ENCODE data around the gene CFAP157.

CFAP157 gene

DNA sequence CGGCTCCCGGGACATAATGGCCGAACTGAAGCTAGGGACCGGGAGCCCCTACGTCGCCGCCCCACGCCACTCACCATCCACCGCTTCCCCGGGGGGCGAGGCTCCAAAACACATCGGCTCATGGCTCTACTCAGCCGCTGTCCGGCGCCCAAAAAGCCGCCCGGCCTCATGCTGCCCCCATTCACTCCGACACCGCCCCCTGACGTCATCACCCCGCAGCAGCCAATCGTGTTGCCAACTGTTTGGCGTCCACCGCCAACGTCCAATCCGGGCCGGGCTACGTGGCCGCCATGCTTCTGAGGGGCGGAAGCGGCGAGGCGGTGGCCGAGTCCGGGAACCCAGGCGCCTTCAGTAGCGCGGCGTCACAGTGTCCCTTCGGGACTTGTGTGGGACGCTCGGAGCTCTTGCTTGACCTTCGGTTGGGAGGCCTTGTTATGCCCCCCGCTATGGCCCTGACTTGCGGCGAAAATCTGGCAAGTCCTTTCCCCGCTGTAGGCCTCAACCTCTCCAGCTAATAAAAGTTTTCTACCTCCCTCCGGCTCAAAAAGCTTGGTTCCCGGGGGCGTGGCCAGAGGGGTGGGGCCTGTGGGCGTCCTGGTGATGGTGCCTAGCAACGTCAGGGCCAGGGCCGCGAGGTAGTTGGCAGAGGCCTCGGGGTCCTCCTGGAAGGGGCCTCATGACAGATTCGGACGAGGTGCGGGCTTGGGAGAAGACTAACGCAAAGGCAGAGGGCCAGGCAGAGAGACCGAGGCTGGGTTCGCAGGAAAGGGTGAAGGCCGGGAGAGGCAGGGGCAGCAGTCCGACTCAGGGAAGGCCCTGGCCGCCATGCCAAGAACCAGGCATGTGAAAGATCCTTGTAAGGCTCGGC lies 8.9 kb downstream of the CFAP157 start, which contains the start of the genes PTRH1 and TTC16:
Gene PTRH1 (minus strand): TSS at position 194 of the 868 bp plus-strand sequence. CDS start 24 bp downstream, at position 170.
Gene TTC16 (plus strand): TSS at position 610 of the 868 bp plus-strand sequence. CDS start 67 bp downstream, at position 677.
- DNase-seq (ENCODE audit: low spot score) = peak; percentile 99

GRCh38 chr9:127716412-127716811 lies 9.6 kb downstream of the CFAP157 start:
- no peak for DNase-seq (ENCODE audit: low spot score)

- DNase-seq (ENCODE audit: low spot score) = no peak
These were observed 11.0 kb downstream of the CFAP157 start for GRCh38 chr9:127717766-127718165.

- no peak for DNase-seq (ENCODE audit: low spot score)
These were observed 13.5 kb downstream of the CFAP157 start for GRCh38 chr9:127720031-127720864.

DNA sequence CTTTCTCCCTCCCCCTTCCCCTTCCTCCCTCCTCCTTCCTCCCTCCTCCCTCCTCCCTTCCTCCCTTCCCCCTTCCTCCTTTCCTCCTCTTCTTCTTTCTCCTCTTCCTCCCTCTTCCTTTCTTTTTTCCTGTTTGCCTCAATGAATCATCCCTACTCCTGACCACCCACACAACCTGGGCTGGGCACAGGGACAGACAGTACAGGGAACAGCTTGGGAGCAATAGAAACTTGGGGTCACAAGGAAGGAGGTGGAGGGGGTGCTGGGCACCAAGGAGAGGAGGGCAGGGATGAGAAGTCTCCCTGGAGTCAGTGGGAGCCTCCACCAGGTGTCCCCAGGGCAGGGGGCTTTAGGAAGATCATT lies 14.1 kb downstream of the CFAP157 start:
- DNase-seq (ENCODE audit: low spot score) = no peak

DNA sequence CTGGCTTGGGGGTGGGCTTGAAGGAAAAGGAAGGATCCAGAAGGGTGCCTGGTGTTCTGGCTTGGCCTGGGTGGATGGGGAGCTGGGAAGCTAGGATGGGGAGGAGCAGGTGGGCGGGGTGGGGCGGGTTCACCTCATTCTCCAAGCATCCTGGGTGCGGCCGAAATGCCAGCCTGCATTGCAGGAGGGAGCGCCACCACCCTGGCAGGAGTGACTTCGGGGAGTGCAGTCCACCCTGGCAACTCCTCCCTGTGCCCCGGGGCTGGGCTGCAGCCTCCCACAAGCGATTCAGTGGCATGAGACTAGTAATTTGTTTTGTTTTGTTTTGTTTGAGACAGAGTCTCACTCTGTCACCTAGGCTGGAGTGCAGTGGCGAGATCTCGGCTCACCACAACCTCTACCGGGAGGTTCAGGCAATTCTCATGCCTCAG lies 14.6 kb downstream of the CFAP157 start:
- DNase-seq (ENCODE audit: low spot score) = no peak

DNA sequence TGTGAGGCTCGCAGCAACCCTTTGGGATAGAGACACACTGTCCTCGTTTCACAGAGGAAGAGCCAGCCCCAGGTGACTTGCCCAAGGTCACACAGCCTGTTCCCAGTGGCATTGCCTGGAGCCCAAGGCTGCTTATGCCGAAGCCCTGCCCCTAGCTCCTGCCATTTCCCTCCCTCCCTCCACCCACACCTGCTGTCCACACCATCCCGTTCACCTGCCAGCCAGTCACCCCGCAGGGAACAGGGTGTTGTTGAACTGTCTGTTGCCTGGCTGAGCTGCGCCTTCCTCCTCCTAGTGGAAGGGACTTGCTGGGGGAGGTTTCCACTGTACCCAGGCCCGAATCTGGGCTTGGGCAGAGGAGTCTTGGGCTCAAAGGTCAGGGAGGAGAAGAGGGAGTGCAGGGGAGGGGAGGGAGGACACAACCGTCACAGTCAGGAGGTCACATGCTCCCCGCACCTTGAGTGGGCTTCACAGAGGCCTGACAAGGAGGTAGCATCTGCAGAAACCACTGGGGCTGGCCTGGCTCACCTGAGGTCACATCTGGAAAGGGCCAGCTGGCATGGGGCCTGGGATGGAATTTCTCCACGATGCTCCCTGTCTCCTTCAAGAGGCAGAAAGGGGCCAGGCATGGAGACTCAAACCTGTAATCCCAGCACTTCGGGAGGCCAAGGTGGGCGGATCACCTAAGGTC lies 15.4 kb downstream of the CFAP157 start:
- DNase-seq (ENCODE audit: low spot score) = no peak

GRCh38 chr9:127723013-127723412 lies 16.2 kb downstream of the CFAP157 start:
- no peak for DNase-seq (ENCODE audit: low spot score)

DNA sequence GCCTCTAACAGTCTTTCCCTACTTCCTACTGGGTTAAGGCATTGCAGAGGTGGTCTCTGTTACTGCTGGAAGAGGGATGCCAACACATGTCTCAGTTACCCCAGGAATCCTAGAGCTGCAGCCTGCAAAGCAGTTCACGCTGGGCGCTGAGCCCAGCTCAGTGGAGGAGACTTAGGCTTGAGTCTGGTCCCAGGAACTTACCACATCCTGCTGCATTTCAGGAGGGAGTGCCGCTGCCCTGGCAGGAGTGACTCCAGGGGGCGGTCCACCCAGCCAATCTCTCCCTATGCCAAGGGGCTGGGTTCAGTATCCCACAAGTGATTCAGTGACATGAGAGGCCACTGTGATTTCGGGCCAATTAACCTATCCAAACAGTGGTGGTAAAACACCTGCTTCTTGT lies 16.7 kb downstream of the CFAP157 start:
- no peak for DNase-seq (ENCODE audit: low spot score)

GRCh38 chr9:127724012-127724411 lies 17.2 kb downstream of the CFAP157 start:
- no peak for DNase-seq (ENCODE audit: low spot score)

DNA sequence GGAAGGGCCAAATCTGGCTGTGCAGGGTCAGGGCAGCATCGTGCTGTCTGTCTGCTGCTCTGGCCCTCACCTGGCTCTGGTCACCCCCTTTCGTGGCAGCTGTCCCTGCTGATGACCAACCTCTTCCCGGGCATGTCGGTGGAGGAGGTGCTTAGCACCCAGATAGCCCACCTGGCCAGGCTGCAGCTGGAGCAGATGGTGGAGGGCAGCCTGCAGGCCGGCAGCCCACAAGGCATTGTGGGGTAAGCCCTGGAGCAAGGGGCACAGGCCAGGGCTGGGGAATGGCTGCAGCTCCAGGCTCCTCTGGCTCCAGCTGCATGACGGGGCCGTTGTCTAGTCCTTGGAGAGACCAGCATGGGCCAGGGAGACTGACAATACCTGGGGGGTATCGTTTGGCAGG lies 20.1 kb downstream of the CFAP157 start:
- no peak for DNase-seq (ENCODE audit: low spot score)

DNA sequence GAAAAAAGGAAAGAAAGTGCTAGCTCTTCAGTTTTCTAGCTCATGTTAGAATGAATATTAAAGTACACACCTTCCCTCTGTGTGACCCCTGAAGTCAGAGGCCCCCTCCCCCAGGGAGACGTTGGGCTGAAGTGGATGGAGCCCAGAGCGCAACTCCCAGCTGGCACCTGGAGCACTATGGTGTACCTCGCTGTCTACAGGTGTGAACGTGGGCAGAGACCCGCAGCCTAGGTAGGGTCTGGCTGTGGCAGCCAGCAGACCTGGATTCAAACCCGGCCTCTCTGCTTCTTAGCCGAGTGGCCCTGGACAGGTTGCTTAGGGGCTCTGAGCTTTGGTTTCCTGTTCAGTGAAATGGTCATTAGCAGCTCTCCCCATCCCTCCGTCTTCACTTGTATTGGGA lies 22.0 kb downstream of the CFAP157 start:
- no peak for DNase-seq (ENCODE audit: low spot score)

- no peak for DNase-seq (ENCODE audit: low spot score)
These were observed 22.9 kb downstream of the CFAP157 start for GRCh38 chr9:127729522-127730256.

GRCh38 chr9:127730262-127730661 lies 23.5 kb downstream of the CFAP157 start:
- DNase-seq (ENCODE audit: low spot score) = no peak

DNA sequence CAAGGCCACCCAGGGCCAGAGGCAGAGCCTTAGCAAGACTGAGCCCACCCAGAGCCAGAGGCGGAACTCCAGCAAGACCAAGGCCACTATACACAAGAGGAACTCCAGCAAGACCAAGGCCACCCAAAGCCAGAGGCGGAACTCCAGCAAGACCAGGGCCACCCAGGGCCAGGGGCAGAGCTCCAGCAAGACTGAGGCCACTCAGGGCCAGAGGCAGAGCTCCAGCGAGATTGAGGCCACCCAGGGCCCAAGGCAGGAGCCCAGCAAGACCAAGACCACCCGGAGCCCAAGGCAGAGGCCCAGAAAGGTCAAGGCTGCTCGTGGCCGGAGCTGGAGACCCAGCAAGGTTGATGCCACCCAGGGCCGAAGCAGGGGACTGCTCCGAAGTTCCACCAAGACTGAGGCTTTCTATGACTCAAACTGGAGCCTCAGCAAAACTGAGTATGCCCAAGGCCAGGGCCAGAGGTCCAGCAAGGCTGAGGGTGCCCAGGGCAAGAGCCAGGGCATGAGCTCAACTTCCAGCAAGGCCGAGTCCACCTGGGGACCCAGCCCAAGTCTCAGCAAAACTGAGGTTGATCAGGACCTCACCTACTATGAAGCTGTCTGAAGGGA lies 24.1 kb downstream of the CFAP157 start:
- no peak for DNase-seq (ENCODE audit: low spot score)

DNA sequence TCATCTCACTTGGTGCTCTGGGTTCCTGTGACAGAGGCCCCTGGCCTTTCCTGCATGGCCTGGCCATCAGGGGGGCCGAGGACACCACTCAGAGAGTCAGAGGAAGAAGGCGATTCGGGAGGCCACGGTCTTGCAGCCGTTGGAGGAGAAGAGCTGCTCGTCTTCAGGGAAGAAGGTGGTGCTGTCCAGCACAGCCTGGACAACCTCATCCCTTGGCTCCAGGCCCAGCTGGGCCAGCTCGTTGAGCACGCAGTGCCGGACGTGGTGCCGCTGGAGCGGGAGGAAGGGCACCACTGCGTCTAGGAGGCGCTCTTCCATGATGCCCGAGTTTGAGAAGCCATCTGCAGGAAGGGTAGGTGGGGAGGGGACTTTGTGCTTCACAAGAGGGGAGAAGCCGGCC lies 25.1 kb downstream of the CFAP157 start:
- no peak for DNase-seq (ENCODE audit: low spot score)

DNA sequence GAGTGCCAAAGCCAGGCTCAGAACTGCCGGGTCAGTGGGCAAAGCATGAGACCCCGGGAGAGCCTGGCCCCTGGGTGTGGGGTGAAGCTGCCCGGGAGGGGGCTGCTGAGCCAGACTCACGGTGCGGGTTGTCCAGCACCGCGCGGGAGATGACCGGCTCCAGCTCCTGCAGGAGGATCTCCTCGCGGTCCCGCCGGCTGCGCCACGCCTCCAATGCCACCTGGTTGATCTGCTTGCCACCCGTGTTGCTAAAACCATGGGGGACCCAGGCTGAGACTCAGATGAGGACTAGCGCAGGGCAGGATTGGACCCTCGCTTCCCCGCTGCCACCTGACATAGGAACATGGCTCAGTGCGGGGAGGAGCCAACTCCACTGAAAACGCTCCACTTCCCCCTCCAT lies 25.7 kb downstream of the CFAP157 start:
- DNase-seq (ENCODE audit: low spot score) = no peak

GRCh38 chr9:127733614-127734013 lies 26.8 kb downstream of the CFAP157 start:
- no peak for DNase-seq (ENCODE audit: low spot score)

GRCh38 chr9:127734247-127734746 lies 27.5 kb downstream of the CFAP157 start:
- no peak for DNase-seq (ENCODE audit: low spot score)

DNA sequence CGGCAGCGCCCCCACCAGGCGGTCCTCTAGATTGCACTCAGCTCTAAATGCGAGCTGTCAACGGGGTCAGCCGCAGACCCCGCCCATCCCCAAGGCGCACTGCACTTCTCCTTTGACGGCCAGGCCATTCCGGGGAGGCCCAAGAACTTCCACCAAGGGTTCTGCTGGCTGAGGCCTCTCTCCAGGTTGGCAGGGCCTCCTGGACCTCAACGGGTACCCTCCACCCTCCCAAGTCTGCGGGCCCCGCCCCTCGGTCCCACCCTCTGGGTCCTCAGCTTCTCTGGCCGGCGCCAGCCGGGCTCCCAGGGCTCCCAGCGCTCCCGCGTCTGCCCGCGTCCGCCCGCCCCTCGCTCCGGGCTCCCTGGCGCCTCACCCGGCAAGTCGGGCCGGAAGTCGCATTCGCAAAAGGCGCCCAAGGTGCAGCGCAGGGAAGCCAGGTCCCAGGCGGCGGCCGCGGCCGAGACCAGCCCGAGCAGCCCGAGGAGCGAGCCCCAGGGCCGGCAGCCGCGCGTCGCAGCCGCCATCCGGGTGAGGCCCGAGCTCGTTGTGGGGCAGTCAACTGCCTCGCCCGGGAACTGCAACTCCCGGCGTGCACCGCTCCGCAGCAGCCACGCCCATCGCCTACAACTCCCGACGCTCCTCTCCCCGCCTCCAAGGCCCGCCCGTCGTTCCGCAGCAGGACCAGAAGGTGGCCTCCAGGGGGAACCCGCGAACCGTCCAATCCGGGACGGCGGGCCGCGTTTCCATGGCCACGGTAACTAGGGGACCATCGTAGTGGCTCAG lies 28.1 kb downstream of the CFAP157 start, which contains the start of gene TOR2A:
Gene TOR2A (minus strand): TSS at position 548 of the 783 bp plus-strand sequence. CDS start 24 bp downstream, at position 524.
- DNase-seq (ENCODE audit: low spot score) = peak; percentile 99
